ENCODE data around the gene ROBO4. TPM values are rescaled to one million over a fixed set of nuclear protein-coding genes. Genes with fewer than 3 reads are reported as not detected.

Gene ROBO4
- total RNA-seq, 4 donors from 2014 or later: 11.2 to 96.6 (median 46.6) TPM

DNA sequence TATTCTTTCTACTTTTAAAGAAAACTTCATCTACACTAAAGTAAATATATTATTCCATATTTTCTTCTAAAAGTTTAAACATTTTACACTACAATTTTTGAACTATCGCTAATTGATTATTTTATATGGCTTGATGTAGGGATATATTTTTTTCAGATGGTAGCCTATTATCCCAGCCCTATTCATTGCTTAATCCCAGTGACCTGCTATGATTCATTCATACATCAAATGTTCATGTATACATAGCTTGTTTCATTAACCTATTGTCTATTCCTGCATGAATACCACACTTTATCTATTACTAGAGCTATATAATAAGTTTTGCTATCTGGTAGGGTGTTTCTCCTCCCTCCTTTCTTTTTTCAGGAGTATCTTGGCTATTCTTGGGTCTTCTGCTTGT is 5.0 kb upstream of the ROBO4 start:
- H3K36me3 ChIP-seq: no peaks in the 10 kb centered on the region
- no peaks in the 10 kb centered on the region for H3K27me3 ChIP-seq
- TF ChIP-seq POLR2A (IDR thresholded peaks at IDR 0.05): no peak
- TF ChIP-seq, protein P1, sequence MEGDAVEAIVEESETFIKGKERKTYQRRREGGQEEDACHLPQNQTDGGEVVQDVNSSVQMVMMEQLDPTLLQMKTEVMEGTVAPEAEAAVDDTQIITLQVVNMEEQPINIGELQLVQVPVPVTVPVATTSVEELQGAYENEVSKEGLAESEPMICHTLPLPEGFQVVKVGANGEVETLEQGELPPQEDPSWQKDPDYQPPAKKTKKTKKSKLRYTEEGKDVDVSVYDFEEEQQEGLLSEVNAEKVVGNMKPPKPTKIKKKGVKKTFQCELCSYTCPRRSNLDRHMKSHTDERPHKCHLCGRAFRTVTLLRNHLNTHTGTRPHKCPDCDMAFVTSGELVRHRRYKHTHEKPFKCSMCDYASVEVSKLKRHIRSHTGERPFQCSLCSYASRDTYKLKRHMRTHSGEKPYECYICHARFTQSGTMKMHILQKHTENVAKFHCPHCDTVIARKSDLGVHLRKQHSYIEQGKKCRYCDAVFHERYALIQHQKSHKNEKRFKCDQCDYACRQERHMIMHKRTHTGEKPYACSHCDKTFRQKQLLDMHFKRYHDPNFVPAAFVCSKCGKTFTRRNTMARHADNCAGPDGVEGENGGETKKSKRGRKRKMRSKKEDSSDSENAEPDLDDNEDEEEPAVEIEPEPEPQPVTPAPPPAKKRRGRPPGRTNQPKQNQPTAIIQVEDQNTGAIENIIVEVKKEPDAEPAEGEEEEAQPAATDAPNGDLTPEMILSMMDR (IDR thresholded peaks at IDR 0.05): no peak
- no peaks in the 10 kb centered on the region for H3K4me1 ChIP-seq
- H3K27ac ChIP-seq: no peak overlapping the region
- no peaks in the 10 kb centered on the region for H3K9me3 ChIP-seq
- no peak overlapping the region for H3K4me3 ChIP-seq
- DNase-seq: no peak
- intact Hi-C loops (cut with DNase I; ENCODE audit: low total_unique reads): no loop called here

DNA sequence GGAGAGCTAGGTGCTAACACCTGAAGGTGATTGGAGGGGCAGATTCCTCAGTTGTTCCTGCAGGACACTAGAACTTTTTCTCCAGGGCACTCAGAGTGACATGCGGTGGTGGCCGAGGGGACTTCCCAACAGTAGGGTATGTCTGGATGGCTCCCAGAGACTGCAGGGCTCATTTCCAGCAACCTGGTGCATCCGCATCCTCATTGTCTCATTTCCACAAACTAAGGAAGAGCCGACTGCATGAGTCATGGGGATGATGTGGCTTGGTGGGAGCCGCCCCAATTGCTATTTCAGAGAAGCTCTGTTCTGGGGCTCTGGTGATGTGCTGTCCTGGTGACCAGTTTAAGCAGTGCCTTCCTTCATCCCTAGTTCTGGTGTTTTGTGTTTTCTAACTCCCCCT is 2.8 kb upstream of the ROBO4 start:
- Histone ChIP-seq H3K4me1 (no peaks in the 10 kb centered on the region), H3K36me3 (no peaks in the 10 kb centered on the region), H3K9me3 (no peaks in the 10 kb centered on the region), H3K27me3 (no peaks in the 10 kb centered on the region), H3K4me3 (no peak overlapping the region), H3K27ac (peak overlapping the region; percentile 57 to 61)
- no peak for TF ChIP-seq POLR2A (IDR thresholded peaks at IDR 0.05)
- TF ChIP-seq, protein P1 (IDR thresholded peaks at IDR 0.05): no peak
- peak in 1 of 2 donors; percentile 56 for DNase-seq
- intact Hi-C loops (cut with DNase I; ENCODE audit: low total_unique reads): no loop called here

- DNase-seq: no peak
- Histone ChIP-seq H3K9me3 (no peaks in the 10 kb centered on the region), H3K27ac (peak overlapping the region; percentile 32 to 61), H3K4me3 (no peak overlapping the region), H3K4me1 (no peaks in the 10 kb centered on the region), H3K36me3 (no peaks in the 10 kb centered on the region), H3K27me3 (no peaks in the 10 kb centered on the region)
- intact Hi-C loops (cut with DNase I; ENCODE audit: low total_unique reads): no loop called here
- TF ChIP-seq, protein P1 (IDR thresholded peaks at IDR 0.05): no peak
Measured at GRCh38 chr11:124899383-124900145, 1.9 kb upstream of the ROBO4 start.

GRCh38 chr11:124898711-124899110 is 1.0 kb upstream of the ROBO4 start:
- Histone ChIP-seq H3K27me3 (no peaks in the 10 kb centered on the region), H3K36me3 (no peaks in the 10 kb centered on the region), H3K9me3 (no peaks in the 10 kb centered on the region), H3K4me3 (no peak overlapping the region), H3K27ac (peak overlapping the region; percentile 32 to 61), H3K4me1 (no peaks in the 10 kb centered on the region)
- peak in 1 of 2 donors; percentile 54 for DNase-seq
- TF ChIP-seq, protein P1 (IDR thresholded peaks at IDR 0.05): no peak
- TF ChIP-seq POLR2A (IDR thresholded peaks at IDR 0.05): no peak
- intact Hi-C loops (cut with DNase I; ENCODE audit: low total_unique reads): no loop called here

DNA sequence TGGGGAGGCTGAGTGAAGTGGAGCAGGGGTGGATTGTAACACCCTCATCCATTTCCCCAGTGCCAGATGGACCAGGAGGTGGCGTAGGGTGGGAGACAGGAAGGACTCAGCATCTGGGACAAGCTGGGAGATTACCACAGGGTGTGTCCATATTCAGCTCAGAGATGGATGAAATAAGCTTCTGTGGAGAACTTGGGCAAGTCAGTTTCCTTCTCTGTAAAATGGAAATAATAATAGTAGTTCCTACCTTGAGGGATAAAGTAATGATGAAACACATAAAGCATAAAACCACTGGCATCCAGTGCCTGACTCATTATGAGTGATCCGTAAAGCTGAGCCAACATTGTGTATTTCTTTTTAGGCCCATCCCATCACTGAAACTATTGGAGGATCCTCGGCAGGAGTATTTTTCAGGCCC is 607 bp upstream of the ROBO4 start:
- H3K27ac ChIP-seq: peak overlapping the region; percentile 32 to 61
- H3K27me3 ChIP-seq: no peaks in the 10 kb centered on the region
- TF ChIP-seq, protein P1 (IDR thresholded peaks at IDR 0.05): no peak
- TF ChIP-seq POLR2A (IDR thresholded peaks at IDR 0.05): no peak
- DNase-seq: peak in 1 of 2 donors; percentile 13
- no peaks in the 10 kb centered on the region for H3K36me3 ChIP-seq
- H3K9me3 ChIP-seq: no peaks in the 10 kb centered on the region
- intact Hi-C loops (cut with DNase I; ENCODE audit: low total_unique reads): no loop called here
- H3K4me3 ChIP-seq: no peak overlapping the region
- no peaks in the 10 kb centered on the region for H3K4me1 ChIP-seq

All from uterus (tissue), 4 donors.